AG04450 (cell line): ENCODE results near the gene ERLIN1. TPM values are rescaled to one million over a fixed set of nuclear protein-coding genes. Genes with fewer than 3 reads are reported as not detected.

Experiments used
- CTCF ChIA-PET: fragments of 300-600, 350-600 bp; formaldehyde crosslinking; extraction: SDS; loops from one replicate; lab custom pipeline; 2022; ENCODE audit warnings: antibody characterized with exemption, inconsistent platforms; lab: Charles Lee
- POLR2A ChIA-PET: fragments of 350-600 bp; formaldehyde crosslinking; extraction: SDS; loops from one replicate; lab custom pipeline; 2021; ENCODE audit warnings: antibody characterized with exemption, inconsistent platforms; lab: Yijun Ruan, JAX
- DNase-seq: peaks from one replicate; pipeline ENCODE4 v3.0.0-alpha.2; 2011; ENCODE audit warnings: low read depth, low spot score
- H3K27ac ChIP-seq: one replicate; pipeline ENCODE4 v1.5.1; 2012; ENCODE audit warnings: low read depth, low read length, control low read depth
- H3K27me3 ChIP-seq: one replicate; pipeline ENCODE4 v1.6.0; 2012; ENCODE audit warnings: low read length; ENCODE audit not compliant: control insufficient read depth, insufficient read depth
- H3K4me3 ChIP-seq: 2 replicates; pipeline ENCODE4 v1.5.1; 2011; ENCODE audit warnings: mild to moderate bottlenecking, low read depth, low read length, control low read depth
- H3K9me3 ChIP-seq: 2 replicates; pipeline ENCODE4 v1.5.1; 2012; ENCODE audit warnings: low read length; ENCODE audit not compliant: control insufficient read depth, insufficient read depth
- CTCF ChIP-seq: IDR thresholded peaks from 2 replicates; pipeline ENCODE4 v1.5.1; 2011; ENCODE audit warnings: low read depth, low read length, control low read depth, inconsistent platforms
- polyA plus RNA-seq: library from polyadenylated mRNA; depleted of rRNA; stranded (reverse); fragments of >200 nt; gene quantifications from 2 replicates; pipeline ENCODE4 v1.2.3, GENCODE V29; 2011

The ERLIN1 gene
- polyA plus RNA-seq, 1 experiment: 50.1 TPM

GRCh38 chr10:100173035-100173434, 12.8 kb downstream of the ERLIN1 start:
- H3K27ac ChIP-seq: no peak overlapping the region
- no peaks in the 10 kb centered on the region for H3K9me3 ChIP-seq
- H3K27me3 ChIP-seq: no peaks in the 10 kb centered on the region
- no peak for DNase-seq
- POLR2A ChIA-PET: no interaction called here
- CTCF ChIA-PET: no interaction called here
- no peak for TF ChIP-seq CTCF
- H3K4me3 ChIP-seq: no peak overlapping the region

- CTCF ChIA-PET: no interaction called here
- Histone ChIP-seq H3K4me3 (no peak overlapping the region), H3K27ac (no peak overlapping the region), H3K9me3 (no peaks in the 10 kb centered on the region), H3K27me3 (no peaks in the 10 kb centered on the region)
- no peak for DNase-seq
- no peak for TF ChIP-seq CTCF
- POLR2A ChIA-PET: no interaction called here
Observed at GRCh38 chr10:100172349-100172748, 13.5 kb downstream of the ERLIN1 start.

- no peak for DNase-seq
- ChIA-PET CTCF (no interaction called here), POLR2A (no interaction called here)
- no peaks in the 10 kb centered on the region for H3K9me3 ChIP-seq
- H3K4me3 ChIP-seq: no peak overlapping the region
- no peak for TF ChIP-seq CTCF
- H3K27ac ChIP-seq: no peak overlapping the region
- no peaks in the 10 kb centered on the region for H3K27me3 ChIP-seq
Observed at GRCh38 chr10:100168313-100168643, 17.6 kb downstream of the ERLIN1 start.

GRCh38 chr10:100167553-100168312, 18.1 kb downstream of the ERLIN1 start:
- ChIA-PET POLR2A (no interaction called here), CTCF (no interaction called here)
- Histone ChIP-seq H3K27me3 (no peaks in the 10 kb centered on the region), H3K4me3 (no peak overlapping the region), H3K27ac (no peak overlapping the region), H3K9me3 (no peaks in the 10 kb centered on the region)
- no peak for TF ChIP-seq CTCF
- DNase-seq: no peak

GRCh38 chr10:100163704-100164621, 21.9 kb downstream of the ERLIN1 start:
- H3K27ac ChIP-seq: no peak overlapping the region
- DNase-seq: no peak
- H3K9me3 ChIP-seq: no peaks in the 10 kb centered on the region
- no peaks in the 10 kb centered on the region for H3K27me3 ChIP-seq
- ChIA-PET CTCF (no interaction called here), POLR2A (no interaction called here)
- TF ChIP-seq CTCF: no peak
- H3K4me3 ChIP-seq: no peak overlapping the region
